Islet precursor cell (in vitro differentiated cells): ENCODE results near the gene HEPACAM.

Experiments
- DNase-seq: peaks from one replicate; pipeline ENCODE4 v3.0.0-alpha.2; 2018

HEPACAM gene

GRCh38 chr11:124882339-124883071 lies 53.3 kb downstream of the HEPACAM start:
- peak; percentile 46 for DNase-seq

GRCh38 chr11:124880958-124881357 lies 54.9 kb downstream of the HEPACAM start:
- no peak for DNase-seq

- peak; percentile 45 for DNase-seq
These were observed 55.6 kb downstream of the HEPACAM start for GRCh38 chr11:124880290-124880611.

- peak; percentile 38 for DNase-seq
These were observed 56.2 kb downstream of the HEPACAM start for GRCh38 chr11:124879493-124880289.

GRCh38 chr11:124878759-124879492 lies 56.9 kb downstream of the HEPACAM start:
- DNase-seq = no peak

- DNase-seq = no peak
These were observed 57.7 kb downstream of the HEPACAM start for GRCh38 chr11:124877910-124878758.

- DNase-seq = no peak
These were observed 58.3 kb downstream of the HEPACAM start for GRCh38 chr11:124877631-124877909.

- no peak for DNase-seq
These were observed 58.8 kb downstream of the HEPACAM start for GRCh38 chr11:124876818-124877630.

- DNase-seq = peak; percentile 97
These were observed 59.7 kb downstream of the HEPACAM start for GRCh38 chr11:124875943-124876817.

GRCh38 chr11:124875401-124875800 lies 60.4 kb downstream of the HEPACAM start:
- DNase-seq = no peak

GRCh38 chr11:124874571-124875255 lies 61.1 kb downstream of the HEPACAM start:
- no peak for DNase-seq

GRCh38 chr11:124873951-124874350 lies 61.9 kb downstream of the HEPACAM start:
- DNase-seq = no peak

GRCh38 chr11:124872741-124873140 lies 63.1 kb downstream of the HEPACAM start:
- DNase-seq = no peak

- DNase-seq = no peak
These were observed 63.6 kb downstream of the HEPACAM start for GRCh38 chr11:124872280-124872679.

GRCh38 chr11:124870430-124870829 lies 65.4 kb downstream of the HEPACAM start:
- DNase-seq = no peak

- no peak for DNase-seq
These were observed 65.9 kb downstream of the HEPACAM start for GRCh38 chr11:124869856-124870387.

- DNase-seq = no peak
These were observed 66.5 kb downstream of the HEPACAM start for GRCh38 chr11:124869331-124869730.
